H1 (cell line): ENCODE measurements around the gene TUBB2B. TPM values are rescaled to one million over a fixed set of nuclear protein-coding genes. Genes with fewer than 3 reads are reported as not detected.

Experiments used
- CTCF ChIA-PET: fragments of 300-600 bp; sonication (Branson Sonifier 250); formaldehyde crosslinking; loops from one replicate; lab custom pipeline; 2021; ENCODE audit not compliant: partially characterized antibody; lab: Charles Lee
- POLR2A ChIA-PET: fragments of 300-600 bp; sonication (Branson Sonifier 250); formaldehyde crosslinking; loops from one replicate; lab custom pipeline; 2021; ENCODE audit warnings: inconsistent platforms; ENCODE audit not compliant: partially characterized antibody; lab: Charles Lee
- DNase-seq, 2 experiments: peaks; one replicate each; pipeline versions ENCODE4 v3.0.0 to v3.0.0-alpha.2; 2010 to 2022; ENCODE audit warnings: low spot score in 2 of 2, low read depth in 1 of 2, mixed read lengths in 1 of 2
- FAIRE-seq: peaks from 2 replicates; lab custom pipeline; 2011; peaks lifted over from hg19 to GRCh38; lab: Jason Lieb, UNC
- H2AFZ ChIP-seq: 2 replicates; pipeline ENCODE4 v1.8.1; 2012; ENCODE audit warnings: low read length, inconsistent platforms
- H2AK5ac ChIP-seq: 2 replicates; pipeline ENCODE4 v1.6.1; 2013; ENCODE audit warnings: low read depth, low read length
- H2BK120ac ChIP-seq: replicated peaks from 2 replicates; pipeline ENCODE3; 2013; ENCODE audit warnings: low read depth, low read length, inconsistent platforms
- H2BK12ac ChIP-seq: 2 replicates; pipeline ENCODE4 v1.6.1; 2013; ENCODE audit warnings: low read depth, low read length
- H2BK15ac ChIP-seq: 2 replicates; pipeline ENCODE4 v1.6.1; 2013; ENCODE audit warnings: low read length
- H2BK20ac ChIP-seq: 2 replicates; pipeline ENCODE4 v1.6.1; 2013; ENCODE audit warnings: low read length
- H2BK5ac ChIP-seq: 2 replicates; pipeline ENCODE4 v1.6.1; 2013; ENCODE audit warnings: low read depth, low read length
- H3K14ac ChIP-seq: 2 replicates; pipeline ENCODE4 v1.6.1; 2013; ENCODE audit warnings: inconsistent platforms; ENCODE audit not compliant: insufficient read length
- H3K18ac ChIP-seq: 2 replicates; pipeline ENCODE4 v1.6.1; 2013; ENCODE audit warnings: low read length; ENCODE audit errors: extremely low read depth
- H3K23ac ChIP-seq: 2 replicates; pipeline ENCODE4 v1.6.1; 2013; ENCODE audit warnings: inconsistent platforms; ENCODE audit not compliant: insufficient read length
- H3K23me2 ChIP-seq: 2 replicates; pipeline ENCODE4 v1.6.1; 2013; ENCODE audit warnings: low read depth, low read length
- H3K27ac ChIP-seq: 2 replicates; pipeline ENCODE4 v1.6.1; 2011; ENCODE audit warnings: low read depth, low read length, inconsistent platforms
- H3K27me3 ChIP-seq, 4 experiments: replicated peaks in 1 of 4; 1 replicate in 1 of 4; 2 replicates in 3 of 4; pipeline versions ENCODE4 v1.6.1 to v1.8.1; 2011 to 2013; ENCODE audit warnings: low read length in 3 of 4, mild to moderate bottlenecking in 3 of 4, inconsistent platforms in 2 of 4, mixed read lengths in 2 of 4, moderate library complexity in 1 of 4; ENCODE audit not compliant: control insufficient read depth in 3 of 4, insufficient read depth in 3 of 4; ENCODE audit errors: extremely low read depth in 1 of 4
- H3K36me3 ChIP-seq, 4 experiments: 2 replicates each; pipeline versions ENCODE4 v1.6.1 to v1.8.1; 2011 to 2013; ENCODE audit warnings: mild to moderate bottlenecking in 4 of 4, low read length in 3 of 4, moderate library complexity in 2 of 4, control low read depth in 1 of 4, inconsistent platforms in 1 of 4; ENCODE audit not compliant: insufficient read depth in 4 of 4, control insufficient read depth in 2 of 4
- H3K4ac ChIP-seq: replicated peaks from 2 replicates; pipeline ENCODE3; 2013; ENCODE audit warnings: low read length, low read depth, mixed read lengths, inconsistent platforms; ENCODE audit not compliant: insufficient read length
- H3K4me1 ChIP-seq, 4 experiments: replicated peaks in 1 of 4; 1 replicate in 1 of 4; 2 replicates in 3 of 4; pipeline versions ENCODE4 v1.6.1 to v1.8.1; 2011 to 2013; ENCODE audit warnings: low read length in 3 of 4, inconsistent platforms in 2 of 4, mixed read lengths in 1 of 4; ENCODE audit not compliant: insufficient read depth in 4 of 4, control insufficient read depth in 3 of 4
- H3K4me2 ChIP-seq, 2 experiments: 2 replicates each; pipeline versions ENCODE4 v1.6.1 to v1.8.1; 2011 to 2013; ENCODE audit warnings: low read depth in 2 of 2, low read length in 2 of 2, control low read depth in 1 of 2, inconsistent platforms in 1 of 2, mild to moderate bottlenecking in 1 of 2; ENCODE audit not compliant: insufficient read depth in 1 of 2
- H3K4me3 ChIP-seq, 4 experiments: fragments of 200-600, 300-600 bp in 1 of 4; sonication (generic), shearing (Covaris generic), sonication (Bioruptor Twin) in 1 of 4; 2 replicates each; pipeline versions ENCODE4 v1.5.1 to v1.8.1; 2011 to 2016; ENCODE audit warnings: low read length in 4 of 4, low read depth in 3 of 4, control low read depth in 2 of 4, inconsistent platforms in 2 of 4, mild to moderate bottlenecking in 2 of 4, mixed read lengths in 1 of 4, moderate library complexity in 1 of 4; ENCODE audit not compliant: insufficient read depth in 2 of 4; ENCODE audit errors: extremely low read depth in 1 of 4
- H3K56ac ChIP-seq: replicated peaks from 2 replicates; pipeline ENCODE3; 2013; ENCODE audit warnings: low read depth, mild to moderate bottlenecking, mixed read lengths, low read length, inconsistent platforms; ENCODE audit not compliant: insufficient read length
- H3K79me1 ChIP-seq: 2 replicates; pipeline ENCODE4 v1.6.1; 2013; ENCODE audit warnings: low read depth, low read length, control low read depth
- H3K79me2 ChIP-seq, 2 experiments: 2 replicates each; pipeline versions ENCODE4 v1.6.1 to v1.8.1; 2012 to 2013; ENCODE audit warnings: low read length in 2 of 2, mild to moderate bottlenecking in 2 of 2, inconsistent platforms in 1 of 2; ENCODE audit not compliant: insufficient read depth in 2 of 2, control insufficient read depth in 1 of 2
- H3K9ac ChIP-seq, 4 experiments: replicated peaks in 1 of 4; 1 replicate in 1 of 4; 2 replicates in 3 of 4; pipeline versions ENCODE4 v1.6.1 to v1.8.1; 2011 to 2013; ENCODE audit warnings: low read depth in 3 of 4, low read length in 3 of 4, control low read depth in 2 of 4, mild to moderate bottlenecking in 2 of 4, moderate library complexity in 2 of 4, inconsistent platforms in 1 of 4; ENCODE audit errors: extremely low read depth in 1 of 4
- H3K9me3 ChIP-seq, 2 experiments: 2 replicates each; pipeline versions ENCODE4 v1.6.1 to v1.8.1; 2012 to 2013; ENCODE audit warnings: mild to moderate bottlenecking in 2 of 2, moderate library complexity in 2 of 2, control low read depth in 1 of 2, inconsistent platforms in 1 of 2, low read depth in 1 of 2, low read length in 1 of 2, mixed read lengths in 1 of 2; ENCODE audit not compliant: insufficient read depth in 2 of 2
- H4K20me1 ChIP-seq, 2 experiments: replicated peaks in 1 of 2; 2 replicates each; pipeline versions ENCODE3 to v1.8.1; 2011 to 2013; ENCODE audit warnings: inconsistent platforms in 2 of 2, low read length in 2 of 2, mild to moderate bottlenecking in 1 of 2; ENCODE audit not compliant: insufficient read depth in 2 of 2, control insufficient read depth in 1 of 2
- H4K5ac ChIP-seq: 2 replicates; pipeline ENCODE4 v1.6.1; 2013; ENCODE audit warnings: low read length, low read depth, mixed read lengths, inconsistent platforms; ENCODE audit not compliant: insufficient read length
- H4K8ac ChIP-seq: 2 replicates; pipeline ENCODE4 v1.8.0; 2013; ENCODE audit warnings: mild to moderate bottlenecking, moderate library complexity, low read length, inconsistent platforms; ENCODE audit not compliant: insufficient read depth; ENCODE audit errors: extremely low read depth
- H4K91ac ChIP-seq: replicated peaks from 2 replicates; pipeline ENCODE3; 2013; ENCODE audit warnings: low read length, mixed read lengths, inconsistent platforms; ENCODE audit not compliant: insufficient read length
- BCL11A ChIP-seq, 2 experiments: IDR thresholded peaks; one replicate each; pipeline ENCODE4 v1.6.1; 2011; ENCODE audit warnings: low read depth in 2 of 2, low read length in 2 of 2, mild to moderate bottlenecking in 2 of 2
- CREB1 ChIP-seq: IDR thresholded peaks from 2 replicates; pipeline ENCODE4 v1.6.1; 2012; ENCODE audit warnings: inconsistent platforms
- CTCF ChIP-seq, 3 experiments: IDR thresholded peaks; 1 replicate in 2 of 3; 2 replicates in 1 of 3; pipeline versions ENCODE4 v1.5.1 to v1.6.1; 2011; ENCODE audit warnings: low read length in 3 of 3, mild to moderate bottlenecking in 3 of 3, inconsistent platforms in 2 of 3, low read depth in 1 of 3, moderate library complexity in 1 of 3; ENCODE audit not compliant: insufficient read depth in 1 of 3; ENCODE audit errors: control extremely low read depth in 1 of 3
- RAD21 ChIP-seq, 2 experiments: IDR thresholded peaks in 1 of 2; conservative IDR thresholded peaks in 1 of 2; 2 replicates each; pipeline ENCODE4 v1.6.1; 2011; ENCODE audit warnings: low read depth in 2 of 2, low read length in 2 of 2, improper control_type of control experiment in 1 of 2, inconsistent platforms in 1 of 2, mild to moderate bottlenecking in 1 of 2, moderate library complexity in 1 of 2
- SIN3A ChIP-seq, 2 experiments: IDR thresholded peaks in 1 of 2; conservative IDR thresholded peaks in 1 of 2; 2 replicates each; pipeline ENCODE4 v1.6.1; 2011 to 2012; ENCODE audit warnings: low read length in 2 of 2, improper control_type of control experiment in 1 of 2, low read depth in 1 of 2, mild to moderate bottlenecking in 1 of 2
- SP1 ChIP-seq: IDR thresholded peaks from 2 replicates; pipeline ENCODE4 v1.6.1; 2011; ENCODE audit warnings: low read depth, low read length
- SP4 ChIP-seq: IDR thresholded peaks from 2 replicates; pipeline ENCODE4 v1.6.1; 2012; ENCODE audit warnings: low read length, inconsistent platforms
- WGBS, 2 experiments: shearing (Covaris generic) in 1 of 2; methylation state at CpG; one replicate each; pipeline versions ENCODE4 v1.1.6 to v1.1.7; 2013 to 2015; ENCODE audit warnings: low lambda C conversion rate in 2 of 2, mixed read lengths in 2 of 2, inconsistent platforms in 1 of 2, low coverage in 1 of 2, missing lambda C conversion rate in 1 of 2; ENCODE audit not compliant: insufficient replicate concordance in 2 of 2, insufficient coverage in 1 of 2, insufficient read length in 1 of 2; ENCODE audit errors: extremely low coverage in 1 of 2, missing lambda C conversion rate in 1 of 2; 5-methylcytosine and 5-hydroxymethylcytosine counted together
- polyA plus RNA-seq, 7 experiments: library from polyadenylated mRNA; depleted of rRNA in 3 of 7; stranded (reverse) in 5 of 7; unstranded in 2 of 7; fragments of >200 nt in 5 of 7; fragments of 200-250 nt in 2 of 7; gene quantifications; 1 replicate in 5 of 7; 2 replicates in 1 of 7; 4 replicates in 1 of 7; pipeline versions ENCODE4 v1.2.1 to v1.2.3, GENCODE V29; 2011 to 2013; ENCODE audit warnings: missing spikeins in 2 of 7, mixed read lengths in 2 of 7
- total RNA-seq: library from RNA; stranded (reverse); fragmentation: NEBNext Ultra II Directional; extraction: Animal tissue kit (Norgen Biotek cat#: 25700); gene quantifications from 2 replicates; pipeline ENCODE4 v1.2.1, GENCODE V29; 2021

The TUBB2B gene
- total and polyA plus RNA-seq, 2 of the 8 experiments (the other 6 are each of a cell fraction or from before 2014, with no cell fraction given): 612 to 722 TPM

DNA sequence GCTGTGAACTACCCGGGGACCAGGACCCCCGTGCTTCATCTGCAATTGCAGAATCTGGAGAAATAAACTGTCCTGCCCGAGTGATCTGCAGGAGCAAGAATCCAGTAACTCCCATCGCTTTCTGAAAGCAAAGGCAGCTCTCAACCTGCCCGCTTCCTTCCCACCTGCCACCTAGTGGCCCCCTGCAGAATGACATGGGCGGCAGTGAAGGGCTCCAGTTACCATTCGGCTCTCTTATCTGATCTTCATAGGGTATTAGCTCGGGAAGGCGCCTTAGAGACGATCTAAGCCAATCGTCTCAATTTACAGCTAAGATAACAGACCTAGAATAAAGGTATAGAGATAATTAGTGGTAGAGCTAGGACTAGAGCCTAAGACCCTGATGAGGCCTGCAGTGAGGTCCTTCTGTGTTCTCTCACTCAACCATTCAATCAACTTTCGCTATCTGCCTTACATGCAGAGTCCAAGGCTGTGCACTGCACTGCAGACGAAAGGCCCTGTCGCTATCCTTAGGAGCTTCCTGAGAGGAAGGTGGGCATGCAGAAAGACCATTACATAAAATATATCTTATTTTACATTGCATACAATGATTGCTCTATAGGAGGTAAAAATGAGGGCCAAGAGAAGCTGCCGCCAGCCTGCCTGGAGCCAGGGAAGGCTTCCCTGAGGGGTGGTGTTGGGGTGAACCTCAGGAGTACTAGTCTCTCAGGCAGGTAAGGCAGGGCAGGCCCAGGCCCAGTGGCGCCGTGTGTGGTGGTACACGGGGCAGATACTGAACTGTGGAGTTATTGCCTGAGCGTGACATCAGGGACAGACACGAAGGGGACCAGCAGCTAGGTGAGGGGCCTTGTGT, 24.2 kb upstream of the TUBB2B start:
- H3K4me1 ChIP-seq: peaks cover 3 to 9% (median 7%) of the 10 kb centered on the region in 4 experiments; a peak in 6 of 7 replicates
- no peak overlapping the region for H2BK120ac ChIP-seq
- no peak overlapping the region for H2BK5ac ChIP-seq
- 47% methylated on average over 20 of the region's 20 CpGs; no CpG with 5 or more reads in 1 of the 2 experiments for WGBS, 2 experiments
- H2BK20ac ChIP-seq: no peak overlapping the region
- no peak overlapping the region for H3K4ac ChIP-seq
- H3K27me3 ChIP-seq: peaks cover 0 to 3% (median 1%) of the 10 kb centered on the region in 4 experiments; a peak in 2 of 7 replicates
- H3K9ac ChIP-seq: no peak overlapping the region
- peaks cover 0 to 8% of the 10 kb centered on the region in 2 experiments; a peak in 1 of 4 replicates for H3K9me3 ChIP-seq
- no peaks in the 10 kb centered on the region for H3K23me2 ChIP-seq
- H4K5ac ChIP-seq: no peak overlapping the region
- H3K27ac ChIP-seq: no peak overlapping the region
- DNase-seq (peak in 1 of 2 experiments; percentile 95), FAIRE-seq (peak; percentile 63)
- ChIA-PET POLR2A (interaction anchor here (0.9 to 10.7 kb wide), 9 partner anchors 14 to 377 kb away, joined by 3 to 122 read pairs (median 3); partner anchors contain the start of gene TUBB2B), CTCF (interaction anchor here (0.6 to 12.9 kb wide), 46 partner anchors 8 to 557 kb away, joined by 3 to 263 read pairs (median 4); partner anchors contain the start of genes TUBB2A and TUBB2B)
- H4K8ac ChIP-seq: no peak overlapping the region
- no peak overlapping the region for H3K56ac ChIP-seq
- H3K79me2 ChIP-seq: no peaks in the 10 kb centered on the region
- H4K91ac ChIP-seq: no peak overlapping the region
- H3K4me2 ChIP-seq: peak overlapping the region in 1 of 2 experiments; percentile 9; a peak in 1 of 4 replicates
- H3K36me3 ChIP-seq: no peaks in the 10 kb centered on the region
- no peak overlapping the region for H3K23ac ChIP-seq
- H4K20me1 ChIP-seq: no peaks in the 10 kb centered on the region
- no peak overlapping the region; the same call in 1 of the 2 replicates for H2BK15ac ChIP-seq
- H3K14ac ChIP-seq: no peak overlapping the region
- no peak overlapping the region for H2AK5ac ChIP-seq
- H3K4me3 ChIP-seq: no peak overlapping the region
- H2BK12ac ChIP-seq: no peak overlapping the region
- no peaks in the 10 kb centered on the region for H3K79me1 ChIP-seq
- H2AFZ ChIP-seq: no peak overlapping the region
- no peak overlapping the region for H3K18ac ChIP-seq
- TF ChIP-seq CREB1: peak; percentile 42; the same call in 1 of the 2 replicates
- no peak for TF ChIP-seq BCL11A (IDR thresholded peaks at IDR 0.05; ENCODE audit: low read depth in 2 of 2, low read length in 2 of 2)
- TF ChIP-seq SIN3A (conservative IDR thresholded peaks at IDR 0.05 in 1 of 2, IDR thresholded peaks at IDR 0.05 in 1 of 2; ENCODE audit: low read depth in 1 of 2, low read length in 2 of 2): peak in 1 of 2 experiments; percentile 58; a peak in 1 of 4 replicates
- 0 out of 2 replicates have a peak, but pooled peaks have one; percentile 30 for TF ChIP-seq SP4
- TF ChIP-seq RAD21 (IDR thresholded peaks at IDR 0.05 in 1 of 2, conservative IDR thresholded peaks at IDR 0.05 in 1 of 2; ENCODE audit: low read depth in 2 of 2, low read length in 2 of 2): peak; percentile 81 to 89
- peak; percentile 91 to 97 (median 94) for TF ChIP-seq CTCF (IDR thresholded peaks at IDR 0.05; ENCODE audit: control extremely low read depth in 1 of 3, insufficient read depth in 1 of 3, low read depth in 1 of 3, low read length in 3 of 3)
- TF ChIP-seq SP1: 0 out of 2 replicates have a peak, but pooled peaks have one; percentile 35
